HEK293T (cell line): Measurements from ENCODE around the gene GPR150.
"Not testable (repeated sequence)": the region's sequence is repeated elsewhere in the genome, so short reads cannot be mapped to it uniquely, and the experiment has no call there.

Experiments
- CTCF ChIA-PET: fragments of 350-600 bp; formaldehyde crosslinking; extraction: SDS; loops from one replicate; lab custom pipeline; 2021; ENCODE audit warnings: antibody characterized with exemption, inconsistent platforms; lab: Yijun Ruan, JAX
- POLR2A ChIA-PET: fragments of 350-600 bp; formaldehyde crosslinking; extraction: SDS; loops from one replicate; lab custom pipeline; 2020; ENCODE audit warnings: antibody characterized with exemption, inconsistent platforms; lab: Yijun Ruan, JAX
- DNase-seq: peaks from one replicate; pipeline ENCODE4 v3.0.0; 2012; ENCODE audit warnings: mixed read lengths; ENCODE audit errors: extremely low spot score
- ARNT ChIP-seq: fragments of 450-650 bp; IDR thresholded peaks from 2 replicates; pipeline ENCODE4 v1.6.1; 2017; ENCODE audit warnings: mild to moderate bottlenecking
- BHLHE40 ChIP-seq: fragments of 450-650 bp; IDR thresholded peaks from 2 replicates; pipeline ENCODE4 v1.6.1; 2016; ENCODE audit warnings: mild to moderate bottlenecking, moderate library complexity, borderline replicate concordance
- CTBP1 ChIP-seq: fragments of 450-650 bp; IDR thresholded peaks from 2 replicates; pipeline ENCODE4 v1.6.1; 2016; ENCODE audit warnings: borderline replicate concordance
- ELF4 ChIP-seq: fragments of 450-650 bp; IDR thresholded peaks from 2 replicates; pipeline ENCODE4 v1.6.1; 2017; ENCODE audit warnings: antibody characterized with exemption
- FOXA1 ChIP-seq: fragments of 450-650 bp; IDR thresholded peaks from 2 replicates; pipeline ENCODE4 v1.6.1; 2016; ENCODE audit warnings: mild to moderate bottlenecking
- FOXK2 ChIP-seq: fragments of 450-650 bp; IDR thresholded peaks from 2 replicates; pipeline ENCODE4 v1.6.1; 2016; ENCODE audit warnings: mild to moderate bottlenecking
- FOXM1 ChIP-seq: fragments of 450-650 bp; IDR thresholded peaks from 2 replicates; pipeline ENCODE4 v1.6.1; 2017; ENCODE audit warnings: mild to moderate bottlenecking, borderline replicate concordance
- HDGF ChIP-seq: fragments of 450-650 bp; IDR thresholded peaks from 2 replicates; pipeline ENCODE4 v1.6.1; 2017; ENCODE audit warnings: antibody characterized with exemption, borderline replicate concordance
- L3MBTL2 ChIP-seq: fragments of 450-650 bp; conservative IDR thresholded peaks from 2 replicates; pipeline ENCODE4 v1.6.1; 2016; ENCODE audit warnings: mild to moderate bottlenecking
- LEF1 ChIP-seq: fragments of 450-650 bp; IDR thresholded peaks from 2 replicates; pipeline ENCODE4 v1.6.1; 2017; ENCODE audit warnings: mild to moderate bottlenecking, borderline replicate concordance
- NFRKB ChIP-seq: fragments of 450-650 bp; IDR thresholded peaks from 2 replicates; pipeline ENCODE4 v1.6.1; 2016; ENCODE audit warnings: mild to moderate bottlenecking, moderate library complexity
- PKNOX1 ChIP-seq: fragments of 450-650 bp; IDR thresholded peaks from 2 replicates; pipeline ENCODE4 v1.6.1; 2016
- SP1 ChIP-seq: fragments of 450-650 bp; IDR thresholded peaks from 2 replicates; pipeline ENCODE4 v1.6.1; 2017
- SUZ12 ChIP-seq: fragments of 450-650 bp; IDR thresholded peaks from 2 replicates; pipeline ENCODE4 v1.6.1; 2016; ENCODE audit warnings: mild to moderate bottlenecking
- TARDBP ChIP-seq: fragments of 450-650 bp; IDR thresholded peaks from 2 replicates; pipeline ENCODE4 v1.6.1; 2016
- ZNF384 ChIP-seq: fragments of 450-650 bp; IDR thresholded peaks from 2 replicates; pipeline ENCODE4 v1.6.1; 2016

The GPR150 gene

GRCh38 chr5:95638632-95639031 lies 18.7 kb downstream of the GPR150 start:
- ChIA-PET POLR2A (no interaction called here), CTCF (no interaction called here)
- no peak for TF ChIP-seq ELF4
- no peak for TF ChIP-seq SP1
- TF ChIP-seq FOXA1 = no peak
- no peak for TF ChIP-seq L3MBTL2
- no peak for TF ChIP-seq FOXK2
- TF ChIP-seq CTBP1 = no peak
- TF ChIP-seq NFRKB = no peak
- no peak for TF ChIP-seq LEF1
- TF ChIP-seq SUZ12 = no peak
- TF ChIP-seq ARNT = no peak
- no peak for DNase-seq

GRCh38 chr5:95641741-95642220 lies 21.9 kb downstream of the GPR150 start:
- POLR2A ChIA-PET = interaction anchor here (1.0 kb wide), 1 partner anchor 194 kb away, joined by 4 read pairs; no protein-coding TSS in a partner anchor
- no peak for TF ChIP-seq CTBP1
- TF ChIP-seq ELF4 = no peak
- TF ChIP-seq ZNF384 = no peak
- TF ChIP-seq SUZ12 = no peak
- no peak for TF ChIP-seq FOXM1
- no peak for TF ChIP-seq SP1
- TF ChIP-seq FOXA1 = no peak
- TF ChIP-seq FOXK2 = no peak
- no peak for TF ChIP-seq BHLHE40
- no peak for DNase-seq
- CTCF ChIA-PET = interaction anchor here (0.5 to 2.9 kb wide), 5 partner anchors 10 to 205 kb away, joined by 3 to 14 read pairs (median 6); no protein-coding TSS in a partner anchor

- ChIA-PET POLR2A (no interaction called here), CTCF (interaction anchor here (0.6 to 2.9 kb wide), 5 partner anchors 136 to 692 kb away, joined by 3 to 14 read pairs (median 3); no protein-coding TSS in a partner anchor)
- TF ChIP-seq ARNT (no peak), BHLHE40 (no peak), FOXM1 (no peak), LEF1 (no peak), TARDBP (no peak), HDGF (no peak), NFRKB (no peak), FOXA1 (no peak), FOXK2 (no peak), ZNF384 (no peak), SP1 (no peak), CTBP1 (no peak), ELF4 (no peak)
- DNase-seq = no peak
Measured at GRCh38 chr5:95643152-95643551, 23.3 kb downstream of the GPR150 start.

GRCh38 chr5:95644351-95645042 lies 24.6 kb downstream of the GPR150 start:
- POLR2A ChIA-PET = interaction anchor here (0.7 kb wide), 1 partner anchor 86 kb away, joined by 3 read pairs; the partner anchor contains the start of gene RHOBTB3

GRCh38 chr5:95646226-95646568 lies 26.3 kb downstream of the GPR150 start:
- POLR2A ChIA-PET = interaction anchor here (0.5 to 2.1 kb wide), 40 partner anchors 9 to 290 kb away, joined by 3 to 29 read pairs (median 4); partner anchors contain the start of genes ARSK, GLRX, RHOBTB3 and SKIC3
- TF ChIP-seq L3MBTL2 = peak; percentile 54
- DNase-seq = not testable (repeated sequence)
- CTCF ChIA-PET = interaction anchor here (0.5 to 1.4 kb wide), 3 partner anchors 18 to 160 kb away, joined by 3 to 4 read pairs (median 3); no protein-coding TSS in a partner anchor

More at GRCh38 chr5:95644351-95645042, 24.6 kb downstream of the GPR150 start:
- TF ChIP-seq ZNF384 (no peak), FOXM1 (no peak), LEF1 (no peak), ELF4 (no peak), TARDBP (no peak), SUZ12 (no peak), SP1 (no peak), FOXK2 (no peak), FOXA1 (no peak), L3MBTL2 (no peak), BHLHE40 (no peak), PKNOX1 (no peak), ARNT (no peak), NFRKB (no peak), HDGF (no peak), CTBP1 (no peak)
- CTCF ChIA-PET = interaction anchor here (0.5 to 1.2 kb wide), 12 partner anchors 9 to 203 kb away, joined by 3 to 7 read pairs (median 3); no protein-coding TSS in a partner anchor
- DNase-seq = peak; percentile 53

- ChIA-PET CTCF (interaction anchor here (0.5 to 1.4 kb wide), 6 partner anchors 18 to 159 kb away, joined by 3 to 5 read pairs (median 3); no protein-coding TSS in a partner anchor), POLR2A (interaction anchor here (0.5 to 2.1 kb wide), 42 partner anchors 9 to 289 kb away, joined by 3 to 29 read pairs (median 4); partner anchors contain the start of genes ARSK, GLRX, RHOBTB3 and SKIC3)
- DNase-seq = peak; percentile 96
- TF ChIP-seq BHLHE40 (no peak), L3MBTL2 (peak; percentile 88), ZNF384 (no peak), CTBP1 (no peak), NFRKB (no peak), SUZ12 (no peak), FOXA1 (no peak), PKNOX1 (peak; percentile 45; the same call in 1 of the 2 replicates), FOXK2 (no peak), ELF4 (peak; percentile 37)
Measured at GRCh38 chr5:95646569-95647431, 26.9 kb downstream of the GPR150 start, which contains the start of gene RFESD. RFESD (plus strand) TSS chr5:95646777; CDS start chr5:95652272, 5,495 bp downstream.
